ENCODE measurements around the gene SLC6A17. TPM values are rescaled to one million over a fixed set of nuclear protein-coding genes. Genes with fewer than 3 reads are reported as not detected.

Gene SLC6A17
- total and polyA plus RNA-seq, 9 donors, result 0.03 to 0.15 (median 0.05) TPM; not detected in 3

DNA sequence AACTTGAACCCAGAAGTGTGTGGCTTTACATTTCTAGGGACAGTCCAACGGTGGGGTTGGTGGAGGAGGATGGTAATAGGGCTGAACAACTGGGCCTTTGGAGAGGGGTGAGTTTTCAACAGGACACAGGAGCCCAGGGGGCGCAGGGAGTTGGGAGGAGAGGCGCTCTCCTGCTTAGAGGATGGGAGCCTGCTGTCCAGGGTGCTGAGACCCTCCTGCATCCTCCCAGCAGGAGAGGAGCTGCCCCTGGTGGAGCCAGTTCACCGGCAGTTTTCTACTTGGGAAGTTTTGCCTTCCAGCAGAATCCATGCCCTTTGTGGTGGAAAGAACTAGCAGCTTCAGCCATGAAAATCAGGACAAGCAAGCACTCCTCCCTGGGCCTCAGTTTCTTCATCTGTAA, 68.4 kb downstream of the SLC6A17 start:
- no peak for DNase-seq
- TF ChIP-seq, protein P1, sequence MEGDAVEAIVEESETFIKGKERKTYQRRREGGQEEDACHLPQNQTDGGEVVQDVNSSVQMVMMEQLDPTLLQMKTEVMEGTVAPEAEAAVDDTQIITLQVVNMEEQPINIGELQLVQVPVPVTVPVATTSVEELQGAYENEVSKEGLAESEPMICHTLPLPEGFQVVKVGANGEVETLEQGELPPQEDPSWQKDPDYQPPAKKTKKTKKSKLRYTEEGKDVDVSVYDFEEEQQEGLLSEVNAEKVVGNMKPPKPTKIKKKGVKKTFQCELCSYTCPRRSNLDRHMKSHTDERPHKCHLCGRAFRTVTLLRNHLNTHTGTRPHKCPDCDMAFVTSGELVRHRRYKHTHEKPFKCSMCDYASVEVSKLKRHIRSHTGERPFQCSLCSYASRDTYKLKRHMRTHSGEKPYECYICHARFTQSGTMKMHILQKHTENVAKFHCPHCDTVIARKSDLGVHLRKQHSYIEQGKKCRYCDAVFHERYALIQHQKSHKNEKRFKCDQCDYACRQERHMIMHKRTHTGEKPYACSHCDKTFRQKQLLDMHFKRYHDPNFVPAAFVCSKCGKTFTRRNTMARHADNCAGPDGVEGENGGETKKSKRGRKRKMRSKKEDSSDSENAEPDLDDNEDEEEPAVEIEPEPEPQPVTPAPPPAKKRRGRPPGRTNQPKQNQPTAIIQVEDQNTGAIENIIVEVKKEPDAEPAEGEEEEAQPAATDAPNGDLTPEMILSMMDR (IDR thresholded peaks at IDR 0.05), result no peak
- TF ChIP-seq POLR2A (IDR thresholded peaks at IDR 0.05) (no peak), EP300 (IDR thresholded peaks at IDR 0.05) (no peak)
- Histone ChIP-seq H3K9me3 (no peaks in the 10 kb centered on the region), H3K36me3 (no peaks in the 10 kb centered on the region), H3K27me3 (no peaks in the 10 kb centered on the region), H3K4me1 (ENCODE audit: insufficient read depth) (peaks cover 5% of the 10 kb centered on the region), H3K27ac (no peak overlapping the region), H3K4me3 (no peak overlapping the region)
- intact Hi-C loops (cut with DNase I), result loop anchor here in 1 of 4 donors (10.0 kb wide), 1 partner anchor 186 kb away; the partner anchor contains the start of gene LAMTOR5
- WGBS, 3 donors, result 58 to 73% (median 70%) methylated on average over 4 of the region's 4 CpGs

DNA sequence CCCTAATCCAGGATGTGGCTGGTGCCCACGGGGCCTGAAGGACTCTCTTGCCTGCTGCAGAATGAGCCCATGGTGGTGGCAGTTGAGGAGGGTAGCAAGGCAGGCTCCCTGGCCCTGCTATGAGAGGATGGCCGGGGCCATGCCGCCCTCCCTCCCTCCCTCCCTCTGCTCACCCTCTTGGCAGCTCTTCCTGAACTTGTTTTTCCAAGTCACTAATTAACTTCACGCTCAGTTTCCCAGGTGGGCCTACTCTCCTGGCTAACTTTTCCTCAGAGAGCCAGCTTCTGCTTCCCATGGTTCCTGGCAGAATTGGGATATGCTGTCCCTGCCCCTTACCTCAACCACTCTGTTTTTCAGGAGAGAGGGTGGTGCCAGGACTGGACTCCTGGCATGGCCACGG, 70.0 kb downstream of the SLC6A17 start:
- no peaks in the 10 kb centered on the region for H3K4me1 ChIP-seq (ENCODE audit: insufficient read depth)
- TF ChIP-seq, protein P1 (IDR thresholded peaks at IDR 0.05), result no peak
- TF ChIP-seq EP300 (IDR thresholded peaks at IDR 0.05) (no peak), POLR2A (IDR thresholded peaks at IDR 0.05) (no peak)
- intact Hi-C loops (cut with DNase I), result no loop called here
- no peaks in the 10 kb centered on the region for H3K27me3 ChIP-seq
- DNase-seq, result no peak
- no peaks in the 10 kb centered on the region for H3K9me3 ChIP-seq
- no peaks in the 10 kb centered on the region for H3K36me3 ChIP-seq
- no peak overlapping the region for H3K4me3 ChIP-seq
- H3K27ac ChIP-seq, result no peak overlapping the region
- WGBS, 3 donors, result 83 to 92% (median 89%) methylated on average over 5 of the region's 5 CpGs

DNA sequence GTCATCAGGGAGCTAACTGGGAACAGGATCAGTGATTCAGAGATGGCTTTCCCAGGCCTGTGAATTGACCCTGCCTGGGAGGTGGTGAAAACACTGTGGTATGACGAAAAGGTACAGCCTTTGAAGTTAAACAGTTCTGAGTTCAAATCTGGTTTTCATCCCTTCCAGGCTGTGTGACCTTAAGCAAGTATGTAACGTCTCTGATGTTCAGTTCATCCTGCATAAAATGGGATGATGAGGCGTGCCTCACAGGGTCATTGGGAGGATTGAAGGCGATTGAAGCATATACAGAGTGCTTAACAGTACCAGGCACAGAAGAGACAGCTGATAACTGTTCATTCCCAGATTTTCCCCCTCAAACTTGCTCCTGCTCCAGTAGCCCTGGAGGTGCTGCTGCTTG, 70.8 kb downstream of the SLC6A17 start:
- DNase-seq, result no peak
- intact Hi-C loops (cut with DNase I), result no loop called here

DNA sequence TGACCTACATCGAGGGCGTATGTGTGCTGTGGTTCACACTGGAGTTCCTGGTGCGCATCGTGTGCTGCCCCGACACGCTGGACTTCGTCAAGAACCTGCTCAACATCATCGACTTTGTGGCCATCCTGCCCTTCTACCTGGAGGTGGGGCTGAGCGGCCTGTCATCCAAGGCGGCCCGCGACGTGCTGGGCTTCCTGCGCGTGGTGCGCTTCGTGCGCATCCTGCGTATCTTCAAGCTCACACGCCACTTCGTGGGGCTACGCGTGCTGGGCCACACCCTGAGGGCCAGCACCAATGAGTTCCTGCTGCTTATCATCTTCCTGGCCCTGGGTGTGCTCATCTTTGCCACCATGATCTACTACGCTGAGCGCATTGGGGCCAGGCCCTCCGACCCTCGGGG, 72.8 kb downstream of the SLC6A17 start:
- Histone ChIP-seq H3K4me3 (no peak overlapping the region), H3K9me3 (no peaks in the 10 kb centered on the region), H3K36me3 (no peaks in the 10 kb centered on the region), H3K27me3 (no peaks in the 10 kb centered on the region), H3K4me1 (ENCODE audit: insufficient read depth) (no peaks in the 10 kb centered on the region), H3K27ac (no peak overlapping the region)
- DNase-seq, result no peak
- WGBS, 3 donors, result 97 to 98% (median 97%) methylated on average over 27 of the region's 27 CpGs
- no peak for TF ChIP-seq POLR2A (IDR thresholded peaks at IDR 0.05)
- intact Hi-C loops (cut with DNase I), result no loop called here

More for the DNA sequence above, 70.8 kb downstream of the SLC6A17 start:
- TF ChIP-seq EP300 (IDR thresholded peaks at IDR 0.05) (no peak), POLR2A (IDR thresholded peaks at IDR 0.05) (no peak)
- TF ChIP-seq, protein P1 (IDR thresholded peaks at IDR 0.05), result no peak
- H3K36me3 ChIP-seq, result no peaks in the 10 kb centered on the region
- H3K27me3 ChIP-seq, result no peaks in the 10 kb centered on the region
- no peaks in the 10 kb centered on the region for H3K9me3 ChIP-seq
- no peaks in the 10 kb centered on the region for H3K4me1 ChIP-seq (ENCODE audit: insufficient read depth)
- whole genome bisulfite sequencing, 3 donors, result 95 to 96% (median 95%) methylated on average over 4 of the region's 4 CpGs
- H3K4me3 ChIP-seq, result no peak overlapping the region
- no peak overlapping the region for H3K27ac ChIP-seq

DNA sequence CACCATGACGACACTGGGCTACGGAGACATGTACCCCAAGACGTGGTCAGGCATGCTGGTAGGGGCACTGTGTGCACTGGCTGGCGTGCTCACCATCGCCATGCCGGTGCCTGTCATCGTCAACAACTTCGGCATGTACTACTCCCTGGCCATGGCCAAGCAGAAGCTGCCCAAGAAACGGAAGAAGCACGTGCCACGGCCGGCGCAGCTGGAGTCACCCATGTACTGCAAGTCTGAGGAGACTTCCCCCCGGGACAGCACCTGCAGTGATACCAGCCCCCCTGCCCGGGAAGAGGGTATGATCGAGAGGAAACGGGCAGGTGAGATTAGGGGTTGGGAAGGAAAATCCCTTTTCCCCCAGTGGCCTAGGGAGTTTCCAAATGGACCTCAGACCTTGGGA, 73.3 kb downstream of the SLC6A17 start:
- H3K27me3 ChIP-seq, result no peaks in the 10 kb centered on the region
- WGBS, 3 donors, result 95 to 97% (median 96%) methylated on average over 17 of the region's 17 CpGs
- intact Hi-C loops (cut with DNase I), result no loop called here
- no peak for DNase-seq
- no peaks in the 10 kb centered on the region for H3K4me1 ChIP-seq (ENCODE audit: insufficient read depth)
- H3K27ac ChIP-seq, result no peak overlapping the region
- H3K9me3 ChIP-seq, result no peaks in the 10 kb centered on the region
- TF ChIP-seq POLR2A (IDR thresholded peaks at IDR 0.05), result no peak
- TF ChIP-seq, protein P1 (IDR thresholded peaks at IDR 0.05), result no peak
- TF ChIP-seq EP300 (IDR thresholded peaks at IDR 0.05), result no peak
- no peak overlapping the region for H3K4me3 ChIP-seq
- no peaks in the 10 kb centered on the region for H3K36me3 ChIP-seq
